Type B pancreatic cell (in vitro differentiated cells): ENCODE results near the gene CTRB1. TPM values are rescaled to one million over a fixed set of nuclear protein-coding genes. Genes with fewer than 3 reads are reported as not detected.

Source experiments
- DNase-seq: peaks from one replicate; pipeline ENCODE4 v3.0.0; 2021; ENCODE audit warnings: mixed read lengths; ENCODE audit not compliant: unreplicated experiment; ENCODE audit errors: extremely low spot score
- H3K27ac Mint-ChIP-seq: 2 replicates; pipeline ENCODE4 v1.8.0; 2021; ENCODE audit warnings: mild to moderate bottlenecking, mixed read lengths
- H3K27me3 Mint-ChIP-seq: 2 replicates; pipeline ENCODE4 v1.8.0; 2021; ENCODE audit warnings: mixed read lengths
- H3K36me3 Mint-ChIP-seq: 2 replicates; pipeline ENCODE4 v1.8.0; 2021; ENCODE audit warnings: mixed read lengths
- H3K4me1 Mint-ChIP-seq: one replicate; pipeline ENCODE4 v1.8.0; 2021; ENCODE audit warnings: mixed read lengths; ENCODE audit not compliant: unreplicated experiment
- H3K4me3 Mint-ChIP-seq: 2 replicates; pipeline ENCODE4 v1.8.0; 2021; ENCODE audit warnings: mild to moderate bottlenecking, mixed read lengths
- H3K9me3 Mint-ChIP-seq: 2 replicates; pipeline ENCODE4 v1.8.0; 2021; ENCODE audit warnings: mixed read lengths
- CTCF ChIP-seq: fragments of 200-600 bp; sonication (generic); conservative IDR thresholded peaks from 2 replicates; pipeline ENCODE4 v1.5.0; 2021; ENCODE audit warnings: antibody characterized with exemption, mild to moderate bottlenecking
- total RNA-seq: library from RNA; stranded (reverse); gene quantifications from 2 replicates; pipeline ENCODE4 v1.2.1, GENCODE V29; 2021; ENCODE audit warnings: low replicate concordance

The CTRB1 gene
- total RNA-seq, 1 donor from 2014 or later = not detected

GRCh38 chr16:75256696-75257343 lies 38.0 kb downstream of the CTRB1 start:
- Mint-ChIP-seq H3K27me3 (no peaks in the 10 kb centered on the region), H3K36me3 (no peaks in the 10 kb centered on the region), H3K4me3 (peak overlapping the region; percentile 49), H3K9me3 (no peaks in the 10 kb centered on the region), H3K27ac (peak overlapping the region; percentile 71), H3K4me1 (peaks cover 32% of the 10 kb centered on the region)
- DNase-seq = no peak
- no peak for TF ChIP-seq CTCF

GRCh38 chr16:75257886-75258806 lies 39.4 kb downstream of the CTRB1 start:
- Mint-ChIP-seq H3K36me3 (no peaks in the 10 kb centered on the region), H3K9me3 (no peaks in the 10 kb centered on the region), H3K4me1 (peaks cover 38% of the 10 kb centered on the region), H3K4me3 (peak overlapping the region; percentile 75), H3K27me3 (no peaks in the 10 kb centered on the region), H3K27ac (peak overlapping the region; percentile 84)
- DNase-seq = no peak
- TF ChIP-seq CTCF = no peak

- no peak for DNase-seq
- H3K27me3 Mint-ChIP-seq = no peaks in the 10 kb centered on the region
- H3K27ac Mint-ChIP-seq = no peak overlapping the region
- H3K4me1 Mint-ChIP-seq = peaks cover 43% of the 10 kb centered on the region
- no peaks in the 10 kb centered on the region for H3K9me3 Mint-ChIP-seq
- no peaks in the 10 kb centered on the region for H3K36me3 Mint-ChIP-seq
- no peak overlapping the region for H3K4me3 Mint-ChIP-seq
- no peak for TF ChIP-seq CTCF
These were observed 40.0 kb downstream of the CTRB1 start for GRCh38 chr16:75258807-75259141.

GRCh38 chr16:75260851-75261589 lies 42.2 kb downstream of the CTRB1 start:
- no peaks in the 10 kb centered on the region for H3K9me3 Mint-ChIP-seq
- H3K27me3 Mint-ChIP-seq = no peaks in the 10 kb centered on the region
- no peak for TF ChIP-seq CTCF
- no peak for DNase-seq
- H3K4me1 Mint-ChIP-seq = peaks cover 40% of the 10 kb centered on the region
- H3K4me3 Mint-ChIP-seq = peak overlapping the region; percentile 12
- no peak overlapping the region for H3K27ac Mint-ChIP-seq
- no peaks in the 10 kb centered on the region for H3K36me3 Mint-ChIP-seq

GRCh38 chr16:75261590-75262078 lies 42.8 kb downstream of the CTRB1 start:
- H3K9me3 Mint-ChIP-seq = no peaks in the 10 kb centered on the region
- H3K4me1 Mint-ChIP-seq = peaks cover 44% of the 10 kb centered on the region
- peak overlapping the region; percentile 66 for H3K27ac Mint-ChIP-seq
- no peaks in the 10 kb centered on the region for H3K27me3 Mint-ChIP-seq
- DNase-seq = peak; percentile 47
- no peaks in the 10 kb centered on the region for H3K36me3 Mint-ChIP-seq
- H3K4me3 Mint-ChIP-seq = peak overlapping the region; percentile 39
- TF ChIP-seq CTCF = no peak
